ENCODE data around the gene DISP3. TPM values are rescaled to one million over a fixed set of nuclear protein-coding genes. Genes with fewer than 3 reads are reported as not detected.

Gene DISP3
- total RNA-seq, 2 experiments from 2014 or later, result 0.63 to 0.65 TPM

- Mint-ChIP-seq H3K27ac (no peak overlapping the region), H3K27me3 (no peaks in the 10 kb centered on the region), H3K9me3 (no peaks in the 10 kb centered on the region), H3K36me3 (ENCODE audit: low read depth) (no peaks in the 10 kb centered on the region), H3K4me3 (no peak overlapping the region), H3K4me1 (ENCODE audit: low read depth) (no peaks in the 10 kb centered on the region)
- intact Hi-C loops (cut with micrococcal nuclease), result no loop called here
- no peak for TF ChIP-seq CTCF (IDR thresholded peaks at IDR 0.05)
- DNase-seq (no peak), ATAC-seq (no peak)
- CTCF ChIA-PET, result no interaction called here
- POLR2A ChIA-PET, result no interaction called here
Measured at GRCh38 chr1:11530731-11531311, 51.9 kb downstream of the DISP3 start.

- no peaks in the 10 kb centered on the region for H3K4me1 Mint-ChIP-seq (ENCODE audit: low read depth)
- no peaks in the 10 kb centered on the region for H3K36me3 Mint-ChIP-seq (ENCODE audit: low read depth)
- no peaks in the 10 kb centered on the region for H3K27me3 Mint-ChIP-seq
- ATAC-seq (no peak), DNase-seq (no peak)
- ChIA-PET CTCF (no interaction called here), POLR2A (no interaction called here)
- H3K4me3 Mint-ChIP-seq, result no peak overlapping the region
- intact Hi-C loops (cut with micrococcal nuclease), result no loop called here
- no peaks in the 10 kb centered on the region for H3K9me3 Mint-ChIP-seq
- no peak overlapping the region for H3K27ac Mint-ChIP-seq
- TF ChIP-seq CTCF (IDR thresholded peaks at IDR 0.05), result no peak
Measured at GRCh38 chr1:11531314-11531870, 52.4 kb downstream of the DISP3 start.

- no peak overlapping the region for H3K4me3 Mint-ChIP-seq
- ChIA-PET POLR2A (no interaction called here), CTCF (no interaction called here)
- H3K27ac Mint-ChIP-seq, result no peak overlapping the region
- no peak for TF ChIP-seq CTCF (IDR thresholded peaks at IDR 0.05)
- no peaks in the 10 kb centered on the region for H3K9me3 Mint-ChIP-seq
- no peaks in the 10 kb centered on the region for H3K27me3 Mint-ChIP-seq
- DNase-seq, result no peak
- H3K36me3 Mint-ChIP-seq (ENCODE audit: low read depth), result no peaks in the 10 kb centered on the region
- no peak for ATAC-seq
- H3K4me1 Mint-ChIP-seq (ENCODE audit: low read depth), result no peaks in the 10 kb centered on the region
- intact Hi-C loops (cut with micrococcal nuclease), result no loop called here
Measured at GRCh38 chr1:11531943-11532342, 53.0 kb downstream of the DISP3 start.

- ChIA-PET CTCF (no interaction called here), POLR2A (no interaction called here)
- no peak overlapping the region for H3K4me3 Mint-ChIP-seq
- H3K27ac Mint-ChIP-seq, result no peak overlapping the region
- H3K4me1 Mint-ChIP-seq (ENCODE audit: low read depth), result no peaks in the 10 kb centered on the region
- DNase-seq (no peak), ATAC-seq (no peak)
- no peaks in the 10 kb centered on the region for H3K27me3 Mint-ChIP-seq
- no peak for TF ChIP-seq CTCF (IDR thresholded peaks at IDR 0.05)
- H3K36me3 Mint-ChIP-seq (ENCODE audit: low read depth), result no peaks in the 10 kb centered on the region
- intact Hi-C loops (cut with micrococcal nuclease), result no loop called here
- no peaks in the 10 kb centered on the region for H3K9me3 Mint-ChIP-seq
Measured at GRCh38 chr1:11533790-11534787, 55.1 kb downstream of the DISP3 start.

GRCh38 chr1:11534846-11535245, 55.9 kb downstream of the DISP3 start:
- POLR2A ChIA-PET, result no interaction called here
- intact Hi-C loops (cut with micrococcal nuclease), result no loop called here
- no peak overlapping the region for H3K27ac Mint-ChIP-seq
- no peaks in the 10 kb centered on the region for H3K4me1 Mint-ChIP-seq (ENCODE audit: low read depth)
- no peaks in the 10 kb centered on the region for H3K9me3 Mint-ChIP-seq
- no peaks in the 10 kb centered on the region for H3K27me3 Mint-ChIP-seq
- H3K4me3 Mint-ChIP-seq, result no peak overlapping the region
- no peak for DNase-seq
- CTCF ChIA-PET, result no interaction called here
- no peak for ATAC-seq
- no peaks in the 10 kb centered on the region for H3K36me3 Mint-ChIP-seq (ENCODE audit: low read depth)
- no peak for TF ChIP-seq CTCF (IDR thresholded peaks at IDR 0.05)
